HG03469 (cell line): Measurements from ENCODE around the gene GNAQ.

ENCODE experiments used
- ATAC-seq: cut with Tn5 transposase; IDR thresholded peaks from one replicate; pipeline ENCODE4 v1.9.1; 2021; ENCODE audit warnings: mild to moderate bottlenecking, moderate library complexity, moderate number of reproducible peaks; ENCODE audit not compliant: unreplicated experiment

The GNAQ gene

GRCh38 chr9:78004478-78005229 is 27.0 kb downstream of the GNAQ start:
- no peak for ATAC-seq

- ATAC-seq = no peak
Observed at GRCh38 chr9:78003730-78004129, 27.9 kb downstream of the GNAQ start.

- no peak for ATAC-seq
Observed at GRCh38 chr9:78001946-78002731, 29.5 kb downstream of the GNAQ start.

GRCh38 chr9:78000221-78000620 is 31.4 kb downstream of the GNAQ start:
- ATAC-seq = no peak

GRCh38 chr9:77999231-77999631 is 32.4 kb downstream of the GNAQ start:
- ATAC-seq = no peak

- ATAC-seq = no peak
Observed at GRCh38 chr9:77997611-77998284, 33.9 kb downstream of the GNAQ start.

- no peak for ATAC-seq
Observed at GRCh38 chr9:77996696-77997095, 34.9 kb downstream of the GNAQ start.

- ATAC-seq = no peak
Observed at GRCh38 chr9:77991191-77991590, 40.4 kb downstream of the GNAQ start.

- no peak for ATAC-seq
Observed at GRCh38 chr9:77989909-77990308, 41.7 kb downstream of the GNAQ start.

- no peak for ATAC-seq
Observed at GRCh38 chr9:77989458-77989857, 42.2 kb downstream of the GNAQ start.

- ATAC-seq = no peak
Observed at GRCh38 chr9:77988630-77989029, 43.0 kb downstream of the GNAQ start.

- ATAC-seq = no peak
Observed at GRCh38 chr9:77987880-77988525, 43.6 kb downstream of the GNAQ start.

GRCh38 chr9:77987081-77987656 is 44.4 kb downstream of the GNAQ start:
- ATAC-seq = no peak

GRCh38 chr9:77985996-77986395 is 45.6 kb downstream of the GNAQ start:
- no peak for ATAC-seq

- no peak for ATAC-seq
Observed at GRCh38 chr9:77983320-77983662, 48.3 kb downstream of the GNAQ start.

- no peak for ATAC-seq
Observed at GRCh38 chr9:77982581-77983319, 48.9 kb downstream of the GNAQ start.

GRCh38 chr9:77981907-77982306 is 49.7 kb downstream of the GNAQ start:
- no peak for ATAC-seq

GRCh38 chr9:77981332-77981731 is 50.3 kb downstream of the GNAQ start:
- ATAC-seq = peak; percentile 57

GRCh38 chr9:77980622-77981021 is 51.0 kb downstream of the GNAQ start:
- ATAC-seq = no peak

- ATAC-seq = no peak
Observed at GRCh38 chr9:77978086-77978781, 53.4 kb downstream of the GNAQ start.
